KOPT-K1 (cell line): Measurements from ENCODE around the gene ATP2B2.

Experiments
- H3K27ac ChIP-seq: fragments of 200-600 bp; sonication (generic); 2 replicates; pipeline ENCODE4 v1.5.1; 2016; ENCODE audit warnings: antibody characterized with exemption, mild to moderate bottlenecking, low read depth, low read length; ENCODE audit not compliant: poor library complexity, severe bottlenecking
- H3K36me3 ChIP-seq: fragments of 200-600 bp; sonication (generic); 2 replicates; pipeline ENCODE4 v1.5.1; 2017; ENCODE audit warnings: antibody characterized with exemption, mild to moderate bottlenecking, low read length, moderate library complexity; ENCODE audit not compliant: insufficient read depth
- H3K9me3 ChIP-seq: fragments of 200-600 bp; sonication (generic); 2 replicates; pipeline ENCODE4 v1.5.1; 2017; ENCODE audit warnings: antibody characterized with exemption, low read length, mild to moderate bottlenecking; ENCODE audit not compliant: insufficient read depth, poor library complexity, severe bottlenecking

The ATP2B2 gene

DNA sequence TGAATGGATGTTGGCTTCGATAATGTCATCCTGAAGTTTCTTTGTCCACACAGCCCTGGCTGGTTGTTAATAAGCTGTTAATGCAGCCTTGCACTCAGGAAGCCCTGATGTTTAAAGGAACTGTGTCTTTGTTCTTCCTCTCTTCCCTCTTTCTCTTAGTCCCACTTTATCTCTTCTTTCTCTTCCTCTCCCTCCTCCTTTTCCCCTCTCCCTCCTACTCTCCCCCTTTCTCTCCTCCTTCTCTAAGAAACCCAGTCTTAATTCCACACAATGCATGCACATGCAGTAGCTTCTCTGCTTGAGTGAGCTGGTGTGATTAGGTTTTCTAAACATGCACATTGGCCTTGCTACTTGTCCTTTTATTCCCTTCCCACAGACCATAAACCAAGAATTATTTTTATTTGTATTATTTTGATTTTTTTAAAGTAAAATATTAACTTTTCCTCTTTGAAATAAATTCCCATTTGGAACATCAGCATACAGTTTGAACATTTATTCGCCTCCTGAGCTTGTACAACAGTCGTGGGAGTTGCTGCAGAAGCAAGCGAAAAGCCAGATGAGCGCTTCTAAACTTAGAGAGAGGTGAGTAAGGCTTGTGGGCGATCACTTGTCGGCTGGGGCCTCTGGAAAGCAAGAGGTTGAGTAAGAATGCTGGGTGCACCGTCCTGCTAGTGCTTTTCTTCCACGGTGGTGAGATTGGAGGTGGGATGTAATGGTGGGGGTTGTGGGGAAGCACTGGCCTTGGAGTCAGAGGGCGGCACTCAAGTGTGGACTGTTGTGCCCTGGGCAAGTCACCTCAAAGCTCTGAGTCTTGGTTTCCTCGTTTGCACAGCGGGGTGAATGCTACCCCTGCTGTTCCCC lies 219.9 kb downstream of the ATP2B2 start:
- H3K27ac ChIP-seq: no peak overlapping the region
- no peaks in the 10 kb centered on the region for H3K9me3 ChIP-seq
- peaks cover 99% of the 10 kb centered on the region for H3K36me3 ChIP-seq

DNA sequence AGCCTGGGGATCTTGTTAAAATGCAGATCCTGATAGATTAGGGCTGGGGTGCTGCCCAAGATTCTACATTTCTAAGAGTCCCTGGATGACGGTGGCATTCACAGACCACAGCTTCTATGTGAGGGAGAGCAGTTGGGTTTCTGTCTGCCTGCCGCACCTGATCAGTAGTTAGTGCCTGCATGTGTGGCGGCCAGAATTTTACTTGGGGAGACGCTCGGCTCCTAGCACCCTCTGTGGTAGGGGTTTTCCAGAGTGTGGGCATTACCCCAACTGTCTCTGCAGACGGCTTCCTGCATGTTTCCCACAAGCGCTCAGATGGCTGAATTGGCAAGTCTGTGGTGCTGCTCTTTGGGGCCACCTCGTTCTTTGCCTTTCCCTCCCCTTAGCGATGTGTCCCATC lies 220.9 kb downstream of the ATP2B2 start:
- Histone ChIP-seq H3K36me3 (peaks cover 99% of the 10 kb centered on the region), H3K27ac (no peak overlapping the region), H3K9me3 (no peaks in the 10 kb centered on the region)

- Histone ChIP-seq H3K27ac (no peak overlapping the region), H3K9me3 (no peaks in the 10 kb centered on the region), H3K36me3 (peaks cover 99% of the 10 kb centered on the region)
Observed at GRCh38 chr3:10283638-10284037, 221.7 kb downstream of the ATP2B2 start.

DNA sequence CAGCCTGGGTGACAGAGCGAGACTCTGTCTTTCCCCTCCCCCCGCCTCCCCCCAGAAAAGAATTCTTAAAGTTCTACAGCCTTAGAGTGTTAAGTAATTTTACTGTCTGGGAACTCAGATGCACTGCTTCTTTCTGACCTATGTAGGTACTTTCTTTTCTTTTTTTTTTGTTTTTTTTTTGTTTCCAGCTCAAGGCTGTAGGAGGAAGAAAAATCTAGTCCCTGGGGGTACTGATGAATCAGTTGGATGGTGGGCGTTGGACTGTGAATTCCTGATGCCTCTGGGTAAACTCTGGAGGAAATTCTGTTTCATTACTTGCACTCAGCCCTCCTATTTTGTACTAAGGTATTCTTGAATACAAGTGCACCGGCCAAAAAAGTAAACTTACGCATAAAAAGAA lies 223.4 kb downstream of the ATP2B2 start:
- Histone ChIP-seq H3K9me3 (no peaks in the 10 kb centered on the region), H3K27ac (no peak overlapping the region), H3K36me3 (peaks cover 99% of the 10 kb centered on the region)

DNA sequence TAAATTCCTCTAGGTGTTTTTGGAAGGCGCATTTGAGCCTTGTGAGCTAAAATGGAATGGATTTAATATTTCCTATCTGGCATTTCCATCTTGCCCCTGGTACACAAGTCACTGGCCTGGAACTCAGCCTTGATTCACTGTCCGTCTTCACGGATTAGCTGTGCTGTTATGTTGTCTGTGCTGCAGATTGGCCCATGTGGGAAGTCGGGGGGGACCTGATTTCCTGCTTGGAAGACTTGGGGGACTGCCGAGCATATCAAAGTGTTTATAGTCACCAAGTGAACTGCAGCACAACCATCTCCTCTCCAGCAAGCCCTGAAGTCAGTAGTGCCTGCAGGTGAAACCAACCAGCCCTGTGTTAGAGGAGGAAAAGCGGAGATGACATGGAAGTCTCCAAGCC lies 224.8 kb downstream of the ATP2B2 start:
- H3K9me3 ChIP-seq: no peaks in the 10 kb centered on the region
- no peak overlapping the region for H3K27ac ChIP-seq
- peaks cover 99% of the 10 kb centered on the region for H3K36me3 ChIP-seq

DNA sequence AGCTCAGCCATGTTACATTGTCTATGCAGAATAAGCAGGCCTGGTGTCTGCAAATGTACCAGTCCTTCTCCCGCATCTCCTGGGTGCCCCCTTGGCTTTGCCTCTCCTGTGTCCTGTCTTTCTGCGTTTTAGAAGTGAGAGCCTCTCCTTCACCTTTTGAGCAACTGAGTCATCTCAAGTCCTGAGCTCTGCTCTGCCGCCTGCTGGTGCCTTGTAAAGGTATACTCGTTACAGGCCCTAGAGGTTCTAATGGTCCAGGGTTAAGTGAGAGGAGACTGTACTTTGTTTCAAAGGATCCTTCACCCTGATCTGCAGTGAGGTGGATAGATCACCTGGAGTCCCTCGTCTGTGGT lies 225.2 kb downstream of the ATP2B2 start:
- Histone ChIP-seq H3K36me3 (peaks cover 100% of the 10 kb centered on the region), H3K27ac (no peak overlapping the region), H3K9me3 (no peaks in the 10 kb centered on the region)

DNA sequence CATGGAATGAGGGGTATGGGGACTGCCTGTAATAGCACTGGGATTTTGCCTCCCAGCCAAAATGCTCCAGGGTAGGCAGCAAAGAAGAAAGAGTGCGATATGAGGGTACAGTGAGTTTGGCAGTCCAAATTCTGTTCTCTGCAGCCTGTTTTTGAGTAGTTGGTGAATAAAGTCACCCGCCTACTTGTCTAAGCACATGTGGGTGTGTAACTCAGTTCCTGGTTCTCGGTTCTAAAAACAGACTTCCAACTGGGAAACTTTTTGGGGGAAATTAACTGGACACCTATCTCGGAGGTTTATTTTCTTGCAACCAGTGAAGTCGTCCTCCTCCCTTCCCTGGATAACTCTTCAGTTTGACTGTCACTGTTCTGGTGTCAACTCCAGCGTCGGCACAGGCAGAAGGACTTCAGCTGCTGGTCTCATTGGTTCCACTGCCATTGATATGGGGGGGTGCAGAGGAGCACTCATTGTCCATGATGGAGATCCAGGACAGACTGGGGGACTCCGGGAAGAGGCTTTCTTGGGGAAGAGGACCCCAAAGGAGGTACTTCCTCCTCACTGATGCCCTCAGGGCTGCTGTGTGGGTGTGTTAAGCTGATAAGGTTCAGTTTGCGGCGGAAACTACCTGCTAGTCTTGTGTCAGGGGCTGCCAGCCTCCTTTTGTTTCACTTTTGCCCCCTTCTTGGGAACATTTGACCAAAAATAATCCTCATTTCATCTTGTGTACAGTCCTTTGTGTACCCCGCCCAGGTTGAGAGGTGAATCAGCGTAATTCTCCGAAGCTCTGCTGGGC lies 225.8 kb downstream of the ATP2B2 start:
- H3K9me3 ChIP-seq: no peaks in the 10 kb centered on the region
- peaks cover 100% of the 10 kb centered on the region for H3K36me3 ChIP-seq

DNA sequence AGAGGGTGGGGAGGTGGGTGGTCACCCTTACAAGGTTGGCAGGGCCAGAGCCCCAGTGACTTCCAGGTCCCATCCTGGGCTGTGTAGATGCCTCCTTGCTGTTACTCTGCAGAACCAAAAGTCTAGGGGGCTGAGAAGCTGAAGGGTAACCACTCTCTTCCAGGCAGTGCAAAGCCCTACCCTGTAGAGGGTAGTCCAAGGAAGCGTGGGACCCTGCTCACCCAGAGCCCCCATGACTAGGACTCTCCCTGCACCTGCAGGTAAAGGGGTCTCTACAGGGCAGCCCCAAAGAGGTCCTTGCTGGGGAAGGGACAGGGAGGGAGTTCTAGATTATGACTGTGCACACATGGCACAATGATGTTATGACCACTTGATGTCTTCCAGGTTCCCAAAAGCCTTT lies 226.9 kb downstream of the ATP2B2 start:
- Histone ChIP-seq H3K9me3 (no peaks in the 10 kb centered on the region), H3K36me3 (peaks cover 100% of the 10 kb centered on the region), H3K27ac (no peak overlapping the region)

More for the DNA sequence above, 225.8 kb downstream of the ATP2B2 start:
- no peak overlapping the region for H3K27ac ChIP-seq

DNA sequence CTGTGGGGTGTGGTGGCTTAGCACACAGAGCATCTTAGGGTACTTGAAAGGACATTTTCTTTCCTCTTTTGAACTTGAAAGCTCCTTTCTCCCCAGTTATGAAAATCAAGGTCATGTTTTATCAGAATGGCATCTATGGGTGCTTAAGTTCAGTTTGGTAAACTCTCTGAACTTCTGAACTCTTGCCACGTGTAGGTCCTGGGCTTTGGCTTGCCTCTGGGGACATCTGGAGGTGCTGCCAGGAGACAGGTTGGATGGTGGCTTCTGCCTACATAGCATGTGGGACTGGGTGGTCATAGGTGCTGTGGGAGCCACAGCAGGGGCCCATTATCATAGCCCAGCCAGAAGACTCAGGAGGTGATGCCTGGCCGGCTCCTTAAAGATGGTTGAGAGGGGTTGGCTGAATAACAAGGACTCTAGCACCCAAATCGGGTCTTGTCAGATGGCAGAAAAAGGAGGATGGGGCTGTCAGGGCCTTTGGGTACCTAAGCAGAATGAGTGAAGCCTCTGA lies 228.2 kb downstream of the ATP2B2 start:
- Histone ChIP-seq H3K9me3 (no peaks in the 10 kb centered on the region), H3K36me3 (peaks cover 100% of the 10 kb centered on the region), H3K27ac (no peak overlapping the region)

DNA sequence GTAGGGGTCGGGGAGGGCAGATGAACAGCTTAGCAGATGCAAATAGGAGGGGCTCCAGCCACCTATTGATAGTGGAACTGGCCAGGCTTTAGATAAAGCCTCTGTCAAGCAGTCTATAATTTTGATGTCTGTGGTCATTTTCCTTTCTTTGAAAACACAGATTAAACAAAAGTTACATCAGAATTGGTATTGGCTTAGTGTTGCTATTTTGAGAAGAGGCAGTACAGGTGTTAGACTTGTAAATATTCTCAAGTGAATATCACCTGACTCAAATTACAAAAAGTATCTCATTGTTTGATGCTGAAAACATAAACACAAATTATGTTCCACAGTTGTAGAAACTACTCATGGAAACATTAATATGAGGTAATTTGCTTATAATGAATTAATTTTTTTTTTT lies 230.8 kb downstream of the ATP2B2 start:
- peaks cover 100% of the 10 kb centered on the region for H3K36me3 ChIP-seq
- H3K27ac ChIP-seq: no peak overlapping the region
- no peaks in the 10 kb centered on the region for H3K9me3 ChIP-seq
